ENCODE results near the gene CWC22.

GRCh38 chr2:179915395-179915992 is 91.6 kb downstream of the CWC22 start:
- TF ChIP-seq CTCF (IDR thresholded peaks at IDR 0.05; ENCODE audit: poor library complexity): no peak
- TF ChIP-seq EZH2 (IDR thresholded peaks at IDR 0.05; ENCODE audit: borderline replicate concordance): no peak
